ENCODE data around the gene AREL1.

AREL1 gene

DNA sequence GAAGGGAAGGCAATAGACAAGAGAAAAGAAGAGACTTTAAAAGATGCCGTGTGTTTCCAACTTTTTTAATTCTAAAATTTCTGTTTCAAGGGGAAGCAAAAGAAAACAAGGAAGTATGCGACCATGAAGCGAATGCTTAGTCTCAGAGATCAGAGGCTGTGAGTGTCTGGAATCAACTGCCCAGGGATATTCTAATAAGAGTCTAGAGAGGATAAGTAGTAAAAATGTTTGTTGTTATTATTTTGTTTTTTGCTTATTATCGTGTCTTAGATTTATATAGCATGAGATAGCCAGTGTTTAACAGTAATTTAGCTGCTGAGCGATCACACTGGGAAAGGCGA is 485 bp upstream of the AREL1 start:
- in situ Hi-C loops (cut with HindIII; ENCODE audit: low pct_unique_long_range_greater_than_20kb, low sequenced_read_pairs) = no loop called here
- no peak for TF ChIP-seq JUND (IDR thresholded peaks at IDR 0.05; ENCODE audit: low read depth)
- DNase-seq (ENCODE audit: low read depth in 1 of 2, low spot score in 1 of 2) = no peak

DNA sequence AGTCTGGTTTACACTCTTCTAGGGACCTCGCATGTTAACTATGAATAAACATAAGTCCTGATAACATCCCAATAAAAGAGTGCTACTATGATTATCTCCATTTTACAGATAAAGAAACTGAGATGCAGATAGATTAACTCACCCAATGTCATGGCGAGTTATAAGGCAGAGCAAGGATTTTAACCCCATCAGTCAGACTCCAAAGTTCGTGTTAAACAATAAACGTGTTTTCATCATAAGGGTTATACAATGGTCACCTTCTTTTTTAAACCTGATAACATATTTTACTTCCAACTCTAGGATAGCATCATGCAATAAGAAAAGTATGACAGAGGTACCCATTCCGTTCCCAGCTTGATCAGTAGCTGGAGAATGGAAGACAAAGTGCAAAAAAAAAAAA is 1.2 kb downstream of the AREL1 start:
- no peak for TF ChIP-seq JUND (IDR thresholded peaks at IDR 0.05; ENCODE audit: low read depth)
- DNase-seq (ENCODE audit: low read depth in 1 of 2, low spot score in 1 of 2) = no peak
- in situ Hi-C loops (cut with HindIII; ENCODE audit: low pct_unique_long_range_greater_than_20kb, low sequenced_read_pairs) = no loop called here

DNA sequence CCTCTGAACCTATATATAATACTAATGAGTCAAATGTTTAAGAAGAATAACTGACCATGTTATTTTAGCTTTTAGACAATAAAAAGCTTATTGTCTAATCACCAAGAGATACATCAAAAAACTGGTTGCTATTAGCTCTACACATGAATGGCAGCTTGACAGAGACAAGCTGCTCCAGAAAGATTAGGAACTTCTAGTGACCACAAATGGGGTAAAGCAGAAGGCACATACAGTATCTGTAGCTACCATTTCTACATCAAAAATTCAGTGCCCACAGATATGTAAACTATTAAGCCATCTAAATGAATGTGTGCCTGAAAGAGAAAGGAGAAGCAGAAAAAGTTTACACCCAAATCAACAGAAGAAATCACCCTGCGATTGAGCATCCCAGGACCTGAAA is 2.4 kb downstream of the AREL1 start:
- no peak for TF ChIP-seq JUND (IDR thresholded peaks at IDR 0.05; ENCODE audit: low read depth)
- in situ Hi-C loops (cut with HindIII; ENCODE audit: low pct_unique_long_range_greater_than_20kb, low sequenced_read_pairs) = no loop called here
- DNase-seq (ENCODE audit: low read depth in 1 of 2, low spot score in 1 of 2) = no peak

DNA sequence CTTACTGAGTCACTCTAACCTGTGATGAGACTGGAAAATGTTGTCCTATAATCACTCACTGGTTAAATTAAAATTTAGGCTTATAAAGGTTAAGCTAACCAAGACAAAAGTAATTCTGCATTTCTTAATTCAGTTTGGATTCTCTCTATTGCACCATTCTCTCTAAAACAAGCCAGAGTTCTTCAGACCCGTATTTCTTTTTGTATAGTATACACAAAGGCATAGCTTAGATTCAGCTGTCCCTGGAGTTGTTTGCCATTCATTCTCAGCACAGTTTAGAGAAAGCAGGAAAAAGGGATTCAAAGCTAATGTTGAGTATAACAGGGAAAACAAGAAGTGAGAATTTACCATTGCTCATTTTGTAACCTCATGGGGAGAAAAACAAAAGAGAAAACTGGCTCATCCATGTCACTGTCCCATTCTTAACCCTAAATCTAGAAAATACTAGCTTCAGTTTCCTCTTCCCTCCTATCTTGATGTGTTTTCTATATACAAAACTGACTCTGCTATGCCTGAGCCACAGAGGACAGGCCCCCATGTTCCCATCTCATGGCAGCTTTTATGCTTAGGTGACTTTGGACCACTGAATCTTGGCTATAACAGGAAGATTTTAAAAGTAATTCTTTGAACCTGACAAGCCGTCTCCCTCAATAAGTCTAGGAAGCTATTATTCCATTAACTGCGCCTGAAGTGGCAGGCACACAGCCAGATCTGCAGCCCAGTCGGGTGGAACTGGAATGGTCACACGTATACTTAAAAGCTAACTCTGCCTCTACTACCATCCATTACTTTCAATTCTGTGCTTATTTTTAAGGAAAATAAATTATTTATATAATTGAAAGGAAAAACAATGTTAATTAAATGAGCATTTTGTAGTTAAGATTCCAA is 7.0 kb downstream of the AREL1 start:
- no peak for TF ChIP-seq JUND (IDR thresholded peaks at IDR 0.05; ENCODE audit: low read depth)
- in situ Hi-C loops (cut with HindIII; ENCODE audit: low pct_unique_long_range_greater_than_20kb, low sequenced_read_pairs) = no loop called here
- DNase-seq (ENCODE audit: low read depth in 1 of 2, low spot score in 1 of 2) = no peak

DNA sequence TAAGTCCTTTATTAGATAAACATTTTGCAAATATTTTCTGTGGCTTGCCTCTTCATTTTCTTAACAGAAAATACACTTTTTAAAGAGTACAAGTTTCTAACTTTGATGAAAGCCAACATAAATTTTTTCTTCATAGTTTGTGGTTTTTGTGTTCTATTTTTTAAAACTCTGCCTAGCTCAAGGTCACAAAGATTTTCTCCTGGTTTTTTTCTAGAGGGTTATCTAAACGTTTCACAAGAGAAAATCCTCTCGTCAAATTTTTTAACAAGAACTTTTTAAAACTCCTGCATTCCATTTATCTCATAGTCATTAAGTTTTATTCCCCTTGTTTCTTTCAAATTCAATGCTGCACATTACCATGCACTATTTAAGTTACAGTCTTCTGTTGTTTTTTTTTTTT is 8.2 kb downstream of the AREL1 start:
- no peak for DNase-seq (ENCODE audit: low read depth in 1 of 2, low spot score in 1 of 2)
- TF ChIP-seq JUND (IDR thresholded peaks at IDR 0.05; ENCODE audit: low read depth) = no peak
- in situ Hi-C loops (cut with HindIII; ENCODE audit: low pct_unique_long_range_greater_than_20kb, low sequenced_read_pairs) = no loop called here

DNA sequence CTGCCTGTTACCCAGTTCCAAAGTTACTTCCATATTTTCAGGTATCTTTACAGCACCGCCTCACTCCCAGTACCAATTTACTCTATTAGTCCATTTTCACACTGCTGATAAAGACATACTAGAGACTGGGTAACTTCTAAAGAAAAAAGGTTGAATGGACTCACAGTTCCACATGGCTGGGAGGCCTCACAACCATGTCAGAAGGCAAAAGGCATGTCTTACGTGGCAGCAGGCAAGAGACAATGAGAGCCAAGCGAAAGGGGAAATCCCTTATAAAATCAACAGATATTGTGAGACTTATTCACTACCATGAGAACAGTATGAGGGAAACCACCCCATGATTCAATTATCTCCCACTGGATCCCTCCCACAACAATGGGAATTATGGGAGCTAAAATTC is 9.8 kb downstream of the AREL1 start:
- DNase-seq (ENCODE audit: low read depth in 1 of 2, low spot score in 1 of 2) = no peak
- in situ Hi-C loops (cut with HindIII; ENCODE audit: low pct_unique_long_range_greater_than_20kb, low sequenced_read_pairs) = no loop called here
- TF ChIP-seq JUND (IDR thresholded peaks at IDR 0.05; ENCODE audit: low read depth) = no peak

DNA sequence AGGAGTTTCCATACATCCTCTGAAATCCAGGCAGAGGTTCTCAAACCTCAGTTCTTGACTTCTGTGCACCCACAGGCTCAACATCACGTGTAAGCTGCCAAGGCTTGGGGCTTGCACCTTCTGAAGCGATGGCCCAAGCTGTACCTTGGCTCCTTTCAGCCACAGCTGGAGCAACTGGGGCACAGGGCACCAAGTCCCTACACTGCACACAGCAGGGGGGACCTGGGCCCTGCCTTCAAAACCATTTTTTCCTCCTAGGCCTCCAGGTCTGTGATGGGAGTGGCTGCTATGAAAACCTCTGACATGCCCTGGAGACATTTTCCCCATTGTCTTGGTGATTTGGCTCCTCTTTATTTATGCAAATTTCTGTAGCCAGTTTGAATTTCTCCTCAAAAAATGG is 10.6 kb downstream of the AREL1 start:
- TF ChIP-seq JUND (IDR thresholded peaks at IDR 0.05; ENCODE audit: low read depth) = no peak
- in situ Hi-C loops (cut with HindIII; ENCODE audit: low pct_unique_long_range_greater_than_20kb, low sequenced_read_pairs) = no loop called here
- DNase-seq (ENCODE audit: low read depth in 1 of 2, low spot score in 1 of 2) = no peak

DNA sequence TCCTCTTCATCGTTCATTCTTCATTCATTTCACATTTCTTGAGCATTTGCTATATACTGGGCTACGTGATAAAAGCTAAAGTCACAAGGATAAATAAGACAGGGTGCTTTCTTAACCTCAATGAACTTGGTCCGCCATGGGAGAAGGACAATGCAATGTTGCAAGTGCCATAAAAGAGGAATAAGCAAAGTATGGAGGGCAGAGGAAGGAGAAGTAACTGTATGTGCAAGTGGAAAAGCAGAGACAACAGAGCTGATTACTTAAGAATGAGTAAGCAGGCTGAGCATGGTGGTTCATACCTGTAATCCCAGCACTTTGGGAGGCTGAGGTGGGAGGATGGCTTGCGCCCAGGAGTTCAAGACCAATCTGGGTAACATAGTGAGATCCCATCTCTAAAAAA is 14.4 kb downstream of the AREL1 start:
- DNase-seq (ENCODE audit: low read depth in 1 of 2, low spot score in 1 of 2) = no peak
- in situ Hi-C loops (cut with HindIII; ENCODE audit: low pct_unique_long_range_greater_than_20kb, low sequenced_read_pairs) = no loop called here
- no peak for TF ChIP-seq JUND (IDR thresholded peaks at IDR 0.05; ENCODE audit: low read depth)

DNA sequence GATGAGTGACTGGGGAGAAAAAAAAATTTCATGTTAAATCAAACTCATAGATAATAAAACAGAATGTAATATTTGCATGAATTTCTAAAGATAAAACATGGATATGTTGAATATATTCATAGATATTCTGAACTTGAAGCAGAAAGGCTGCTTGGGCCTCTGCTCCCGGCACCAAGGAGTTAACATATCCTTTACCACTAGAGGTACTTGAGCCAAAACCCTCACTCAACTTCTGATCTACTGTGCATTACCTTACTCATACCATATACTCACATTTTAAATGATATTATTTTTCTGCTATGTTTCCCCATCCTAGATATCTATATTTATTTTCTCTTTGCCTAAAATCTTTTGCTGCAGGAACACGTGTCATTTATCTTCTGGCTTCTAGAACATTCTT is 14.9 kb downstream of the AREL1 start:
- in situ Hi-C loops (cut with HindIII; ENCODE audit: low pct_unique_long_range_greater_than_20kb, low sequenced_read_pairs) = no loop called here
- TF ChIP-seq JUND (IDR thresholded peaks at IDR 0.05; ENCODE audit: low read depth) = no peak
- no peak for DNase-seq (ENCODE audit: low read depth in 1 of 2, low spot score in 1 of 2)

DNA sequence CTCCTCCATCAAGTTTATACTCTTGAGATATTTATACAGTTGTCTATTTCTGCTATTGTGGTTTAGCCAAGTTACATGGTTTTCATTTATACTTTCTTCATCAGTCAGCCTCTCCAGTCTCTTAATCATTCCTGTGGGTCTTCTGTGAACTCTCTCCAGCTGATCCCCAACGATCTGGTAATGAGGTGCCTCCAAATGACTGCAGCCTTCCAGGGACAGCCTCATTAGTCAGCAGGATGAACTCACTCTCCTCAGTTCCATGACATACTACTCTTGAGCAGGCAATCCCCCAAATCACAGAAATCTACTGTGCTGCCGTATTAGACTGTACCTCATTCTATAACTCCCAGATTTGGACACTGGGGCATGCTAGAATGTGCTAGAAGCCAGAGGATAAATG is 15.3 kb downstream of the AREL1 start:
- DNase-seq (ENCODE audit: low read depth in 1 of 2, low spot score in 1 of 2) = no peak
- TF ChIP-seq JUND (IDR thresholded peaks at IDR 0.05; ENCODE audit: low read depth) = no peak
- in situ Hi-C loops (cut with HindIII; ENCODE audit: low pct_unique_long_range_greater_than_20kb, low sequenced_read_pairs) = no loop called here

DNA sequence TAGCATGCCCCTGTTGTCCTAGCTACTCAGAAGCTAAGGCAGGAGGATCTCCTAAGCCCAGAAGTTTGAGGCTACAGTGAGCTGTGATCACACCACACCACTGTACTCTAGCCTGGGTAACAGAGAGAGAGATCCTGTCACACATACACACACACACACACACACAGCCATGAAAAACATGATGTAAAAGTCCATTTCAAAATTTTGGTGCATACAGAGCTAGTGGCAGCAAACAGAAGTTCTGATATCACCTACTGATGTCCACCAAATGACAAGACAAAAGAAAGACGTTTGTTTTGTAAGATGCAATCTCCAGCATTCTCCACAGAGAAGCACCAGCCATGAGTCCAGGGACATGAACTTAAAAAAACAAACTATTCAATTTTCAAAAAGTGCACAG is 15.9 kb downstream of the AREL1 start:
- no peak for TF ChIP-seq JUND (IDR thresholded peaks at IDR 0.05; ENCODE audit: low read depth)
- in situ Hi-C loops (cut with HindIII; ENCODE audit: low pct_unique_long_range_greater_than_20kb, low sequenced_read_pairs) = no loop called here
- DNase-seq (ENCODE audit: low read depth in 1 of 2, low spot score in 1 of 2) = no peak

DNA sequence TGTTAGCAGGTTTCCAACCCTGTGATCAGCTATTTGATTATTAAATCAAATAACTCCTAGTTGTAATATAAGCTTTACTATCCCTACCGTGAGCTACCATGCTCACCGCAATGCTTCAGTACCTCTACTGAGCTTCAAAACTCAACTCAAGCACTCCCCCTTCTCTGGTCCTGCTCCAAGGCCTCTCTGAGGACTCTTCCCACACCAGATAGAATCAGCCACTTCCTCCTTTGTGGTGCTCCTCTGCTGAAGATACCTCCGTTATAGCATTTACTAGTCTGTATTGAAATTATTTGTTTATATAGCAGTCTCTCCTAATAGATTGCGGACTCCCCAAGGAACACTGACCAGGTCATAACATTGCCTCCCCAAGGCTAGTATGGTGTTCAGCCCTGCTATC is 17.5 kb downstream of the AREL1 start:
- no peak for TF ChIP-seq JUND (IDR thresholded peaks at IDR 0.05; ENCODE audit: low read depth)
- in situ Hi-C loops (cut with HindIII; ENCODE audit: low pct_unique_long_range_greater_than_20kb, low sequenced_read_pairs) = no loop called here
- no peak for DNase-seq (ENCODE audit: low read depth in 1 of 2, low spot score in 1 of 2)

DNA sequence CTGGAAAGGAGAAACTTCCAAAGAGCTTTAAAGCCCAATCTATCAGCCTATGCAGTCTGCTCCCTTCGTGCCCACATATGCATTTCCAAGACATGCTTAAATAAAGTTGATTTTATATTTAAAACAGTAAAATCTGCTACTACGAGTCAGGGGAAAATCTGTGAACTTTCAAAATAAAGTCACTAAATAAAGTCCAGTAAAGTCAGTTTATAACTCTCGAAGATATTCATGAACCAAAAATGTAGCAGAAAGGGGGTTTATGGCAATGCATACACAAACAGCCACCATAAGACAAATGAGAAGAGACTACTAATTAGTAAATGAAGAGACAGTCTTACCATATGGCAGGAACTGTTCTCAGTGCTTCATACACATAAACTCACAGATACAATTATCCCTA is 19.7 kb downstream of the AREL1 start:
- in situ Hi-C loops (cut with HindIII; ENCODE audit: low pct_unique_long_range_greater_than_20kb, low sequenced_read_pairs) = no loop called here
- no peak for DNase-seq (ENCODE audit: low read depth in 1 of 2, low spot score in 1 of 2)
- no peak for TF ChIP-seq JUND (IDR thresholded peaks at IDR 0.05; ENCODE audit: low read depth)

DNA sequence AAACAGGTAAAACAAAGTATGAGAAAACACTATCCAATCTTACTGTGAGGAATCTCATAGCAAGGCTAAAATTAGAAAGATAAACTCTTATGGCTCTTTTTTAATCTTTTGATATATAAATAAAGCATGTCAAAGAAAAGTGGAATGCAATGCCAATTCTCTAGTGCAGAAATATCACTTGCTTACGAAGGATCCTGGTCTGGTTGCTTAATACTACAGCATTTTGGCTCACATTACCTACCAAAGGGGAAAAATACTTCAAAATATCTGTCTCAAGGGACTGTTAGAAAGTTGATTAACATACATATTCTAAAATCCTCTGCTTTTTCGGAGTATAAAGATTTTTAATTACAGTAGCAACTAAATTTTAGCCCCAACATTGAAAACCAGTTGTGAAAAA is 21.4 kb downstream of the AREL1 start:
- in situ Hi-C loops (cut with HindIII; ENCODE audit: low pct_unique_long_range_greater_than_20kb, low sequenced_read_pairs) = no loop called here
- no peak for DNase-seq (ENCODE audit: low read depth in 1 of 2, low spot score in 1 of 2)
- no peak for TF ChIP-seq JUND (IDR thresholded peaks at IDR 0.05; ENCODE audit: low read depth)
